GM18505 (cell line): Measurements from ENCODE around the gene ASTL.

Experiments used
- ATAC-seq: cut with Tn5 transposase; IDR thresholded peaks from one replicate; pipeline ENCODE4 v1.9.1; 2021; ENCODE audit not compliant: unreplicated experiment
- POLR2A ChIP-seq: IDR thresholded peaks from 4 replicates; pipeline ENCODE4 v1.6.1; 2011; ENCODE audit warnings: borderline replicate concordance; ENCODE audit not compliant: insufficient read depth, insufficient read length; ENCODE audit errors: extremely low read depth

Gene ASTL

GRCh38 chr2:96122391-96122790 is 15.9 kb downstream of the ASTL start:
- no peak for ATAC-seq
- no peak for TF ChIP-seq POLR2A

GRCh38 chr2:96121414-96121813 is 16.9 kb downstream of the ASTL start:
- no peak for ATAC-seq
- TF ChIP-seq POLR2A, result no peak

- ATAC-seq, result no peak
- TF ChIP-seq POLR2A, result no peak
Observed at GRCh38 chr2:96120991-96121390, 17.3 kb downstream of the ASTL start.

- TF ChIP-seq POLR2A, result no peak
- ATAC-seq, result no peak
Observed at GRCh38 chr2:96120091-96120720, 18.1 kb downstream of the ASTL start.

- no peak for TF ChIP-seq POLR2A
- no peak for ATAC-seq
Observed at GRCh38 chr2:96119389-96119751, 18.9 kb downstream of the ASTL start.

GRCh38 chr2:96118698-96119388 is 19.5 kb downstream of the ASTL start:
- no peak for TF ChIP-seq POLR2A
- ATAC-seq, result no peak

- no peak for ATAC-seq
- TF ChIP-seq POLR2A, result no peak
Observed at GRCh38 chr2:96117701-96118588, 20.4 kb downstream of the ASTL start.

GRCh38 chr2:96116879-96117533 is 21.3 kb downstream of the ASTL start:
- peak; percentile 70 for ATAC-seq
- TF ChIP-seq POLR2A, result no peak

- no peak for TF ChIP-seq POLR2A
- peak; percentile 49 for ATAC-seq
Observed at GRCh38 chr2:96116424-96116878, 21.9 kb downstream of the ASTL start, which contains the start of gene ADRA2B. TSS of gene ADRA2B (minus strand) at chr2:96116571. CDS start at chr2:96116149, 422 bp downstream.

GRCh38 chr2:96115631-96116423 is 22.5 kb downstream of the ASTL start:
- no peak for ATAC-seq
- no peak for TF ChIP-seq POLR2A

- no peak for ATAC-seq
- TF ChIP-seq POLR2A, result no peak
Observed at GRCh38 chr2:96114903-96115581, 23.3 kb downstream of the ASTL start.

- ATAC-seq, result no peak
- no peak for TF ChIP-seq POLR2A
Observed at GRCh38 chr2:96114546-96114902, 23.8 kb downstream of the ASTL start.

- ATAC-seq, result no peak
Observed at GRCh38 chr2:96113951-96114350, 24.4 kb downstream of the ASTL start.

GRCh38 chr2:96113367-96113677 is 25.0 kb downstream of the ASTL start:
- ATAC-seq, result no peak
- TF ChIP-seq POLR2A, result no peak

More at GRCh38 chr2:96113951-96114350, 24.4 kb downstream of the ASTL start:
- no peak for TF ChIP-seq POLR2A
